HFFc6 (cell line): ENCODE measurements around the gene LRP1B. TPM values are rescaled to one million over a fixed set of nuclear protein-coding genes. Genes with fewer than 3 reads are reported as not detected.

Source experiments
- DNase-seq: peaks from one replicate; pipeline ENCODE4 v3.0.0-alpha.2; 2018
- H3K27ac Mint-ChIP-seq: 2 replicates; pipeline ENCODE4 v1.8.0; 2020; ENCODE audit warnings: mild to moderate bottlenecking, mixed read lengths
- H3K27me3 Mint-ChIP-seq: 2 replicates; pipeline ENCODE4 v1.8.0; 2021; ENCODE audit warnings: mild to moderate bottlenecking, moderate library complexity, mixed read lengths; ENCODE audit not compliant: insufficient read depth
- H3K36me3 Mint-ChIP-seq: 2 replicates; pipeline ENCODE4 v1.8.0; 2021; ENCODE audit warnings: low read depth, mixed read lengths
- H3K4me1 Mint-ChIP-seq: 2 replicates; pipeline ENCODE4 v1.8.0; 2020; ENCODE audit warnings: low read depth, mixed read lengths
- H3K4me3 Mint-ChIP-seq: 2 replicates; pipeline ENCODE4 v1.8.0; 2020; ENCODE audit warnings: mild to moderate bottlenecking, moderate library complexity, mixed read lengths
- H3K9me3 Mint-ChIP-seq: 2 replicates; pipeline ENCODE4 v1.8.0; 2020; ENCODE audit warnings: mild to moderate bottlenecking, mixed read lengths
- total RNA-seq, 6 experiments: library from RNA; stranded (reverse); fragmentation: NEBNext Ultra II Directional; extraction: Animal tissue kit (Norgen Biotek cat#: 25700); gene quantifications; 2 replicates in 1 of 6; 3 replicates in 5 of 6; pipeline ENCODE4 v1.2.3, GENCODE V29; 2021
- TF ChIP-seq, protein P1 (sequence below): fragments of 200-600 bp; sonication (generic); IDR thresholded peaks from 2 replicates; pipeline ENCODE4 v1.5.0; 2021; ENCODE audit warnings: antibody characterized with exemption, mild to moderate bottlenecking

Gene LRP1B
- total RNA-seq, 6 experiments from 2014 or later = not detected

DNA sequence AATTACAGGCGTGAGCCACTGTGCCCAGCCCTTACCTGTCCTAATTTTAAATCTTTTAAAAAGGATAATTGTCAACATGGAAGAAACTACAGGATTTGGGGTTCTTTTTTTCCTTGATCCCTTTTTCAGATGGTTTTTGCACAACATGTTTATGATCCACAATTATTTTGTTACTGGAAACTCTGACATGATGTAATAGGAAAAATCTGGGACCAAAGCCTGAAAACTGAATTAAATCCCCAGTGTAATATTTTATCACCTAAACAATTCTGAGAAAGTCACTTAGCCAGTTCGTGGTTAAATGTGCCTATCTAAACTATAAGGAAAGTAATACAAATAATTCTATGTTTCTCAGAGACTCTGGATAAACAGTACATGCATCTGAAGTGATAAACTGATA is 1649.7 kb downstream of the LRP1B start:
- no peak overlapping the region for H3K27ac Mint-ChIP-seq
- peaks cover 19% of the 10 kb centered on the region for H3K9me3 Mint-ChIP-seq
- H3K27me3 Mint-ChIP-seq = no peaks in the 10 kb centered on the region
- H3K4me3 Mint-ChIP-seq = no peak overlapping the region
- no peaks in the 10 kb centered on the region for H3K4me1 Mint-ChIP-seq
- TF ChIP-seq, protein P1, sequence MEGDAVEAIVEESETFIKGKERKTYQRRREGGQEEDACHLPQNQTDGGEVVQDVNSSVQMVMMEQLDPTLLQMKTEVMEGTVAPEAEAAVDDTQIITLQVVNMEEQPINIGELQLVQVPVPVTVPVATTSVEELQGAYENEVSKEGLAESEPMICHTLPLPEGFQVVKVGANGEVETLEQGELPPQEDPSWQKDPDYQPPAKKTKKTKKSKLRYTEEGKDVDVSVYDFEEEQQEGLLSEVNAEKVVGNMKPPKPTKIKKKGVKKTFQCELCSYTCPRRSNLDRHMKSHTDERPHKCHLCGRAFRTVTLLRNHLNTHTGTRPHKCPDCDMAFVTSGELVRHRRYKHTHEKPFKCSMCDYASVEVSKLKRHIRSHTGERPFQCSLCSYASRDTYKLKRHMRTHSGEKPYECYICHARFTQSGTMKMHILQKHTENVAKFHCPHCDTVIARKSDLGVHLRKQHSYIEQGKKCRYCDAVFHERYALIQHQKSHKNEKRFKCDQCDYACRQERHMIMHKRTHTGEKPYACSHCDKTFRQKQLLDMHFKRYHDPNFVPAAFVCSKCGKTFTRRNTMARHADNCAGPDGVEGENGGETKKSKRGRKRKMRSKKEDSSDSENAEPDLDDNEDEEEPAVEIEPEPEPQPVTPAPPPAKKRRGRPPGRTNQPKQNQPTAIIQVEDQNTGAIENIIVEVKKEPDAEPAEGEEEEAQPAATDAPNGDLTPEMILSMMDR = no peak
- no peaks in the 10 kb centered on the region for H3K36me3 Mint-ChIP-seq
- DNase-seq = no peak

DNA sequence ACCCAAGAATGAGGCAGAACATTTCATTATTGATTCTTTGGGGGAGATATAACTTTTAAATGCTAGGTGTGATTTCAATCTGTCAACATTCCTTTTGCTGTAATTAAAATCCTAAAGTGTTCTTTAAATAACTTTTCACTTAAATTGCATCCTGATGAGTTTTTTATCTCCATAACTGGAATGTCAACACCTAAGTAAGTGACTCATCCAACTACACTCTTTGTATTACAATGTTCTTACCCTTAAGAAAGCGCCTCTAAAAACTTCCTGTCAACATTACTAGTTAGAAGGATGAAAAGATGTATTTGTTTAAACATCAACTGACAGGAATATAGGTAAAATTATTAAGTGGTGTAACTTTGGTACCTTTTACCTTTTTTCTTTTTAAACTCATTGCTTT is 1657.0 kb downstream of the LRP1B start:
- Mint-ChIP-seq H3K27ac (no peak overlapping the region), H3K4me3 (no peak overlapping the region), H3K4me1 (no peaks in the 10 kb centered on the region), H3K36me3 (no peaks in the 10 kb centered on the region), H3K9me3 (peaks cover 19% of the 10 kb centered on the region), H3K27me3 (no peaks in the 10 kb centered on the region)
- TF ChIP-seq, protein P1 = no peak
- no peak for DNase-seq

DNA sequence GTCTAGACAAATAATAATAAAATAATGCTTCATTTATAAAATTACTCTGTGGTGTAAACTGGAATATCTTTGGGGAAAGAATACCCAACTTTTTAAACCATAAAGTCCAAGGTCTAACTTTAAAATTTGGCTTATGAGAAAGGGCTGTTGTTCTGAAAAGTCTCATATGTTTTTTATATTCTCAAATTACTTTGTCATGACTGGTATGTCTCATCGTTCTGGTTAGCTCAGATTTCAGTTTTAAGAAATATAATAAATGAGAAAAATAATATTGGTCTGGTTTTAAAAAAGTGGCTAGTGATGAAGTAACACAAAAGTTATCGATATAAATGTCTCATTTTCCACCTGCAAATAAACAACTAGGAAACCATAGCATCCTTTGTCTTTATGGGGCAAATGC is 1658.1 kb downstream of the LRP1B start:
- Mint-ChIP-seq H3K27me3 (no peaks in the 10 kb centered on the region), H3K27ac (no peak overlapping the region), H3K4me1 (no peaks in the 10 kb centered on the region), H3K9me3 (peaks cover 25% of the 10 kb centered on the region), H3K36me3 (no peaks in the 10 kb centered on the region), H3K4me3 (no peak overlapping the region)
- TF ChIP-seq, protein P1 = no peak
- DNase-seq = no peak

DNA sequence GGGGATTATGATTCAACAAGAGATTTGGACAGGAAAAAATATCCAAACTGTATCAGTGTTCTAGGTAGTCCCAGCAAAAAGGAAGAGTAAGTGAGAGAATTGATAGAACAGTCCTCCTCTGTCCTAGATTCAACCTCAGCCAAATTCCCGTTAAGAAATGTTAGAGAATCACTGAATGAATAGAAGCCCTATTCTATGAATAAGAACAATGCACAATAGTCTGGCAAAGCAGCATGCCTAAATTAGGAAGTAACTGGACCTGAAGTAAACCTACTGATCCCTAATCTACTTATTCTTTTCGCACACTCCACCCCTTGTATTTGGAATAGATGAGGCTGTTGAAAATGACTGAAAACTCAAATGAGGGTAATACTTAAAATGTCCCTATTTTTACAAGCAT is 1665.5 kb downstream of the LRP1B start:
- no peak for DNase-seq
- Mint-ChIP-seq H3K4me3 (no peak overlapping the region), H3K27ac (no peak overlapping the region), H3K36me3 (no peaks in the 10 kb centered on the region), H3K27me3 (no peaks in the 10 kb centered on the region), H3K4me1 (no peaks in the 10 kb centered on the region), H3K9me3 (peaks cover 49% of the 10 kb centered on the region)
- TF ChIP-seq, protein P1 = no peak

- DNase-seq = no peak
- H3K36me3 Mint-ChIP-seq = no peaks in the 10 kb centered on the region
- peaks cover 36% of the 10 kb centered on the region for H3K9me3 Mint-ChIP-seq
- H3K27ac Mint-ChIP-seq = no peak overlapping the region
- no peaks in the 10 kb centered on the region for H3K4me1 Mint-ChIP-seq
- no peaks in the 10 kb centered on the region for H3K27me3 Mint-ChIP-seq
- TF ChIP-seq, protein P1 = no peak
- H3K4me3 Mint-ChIP-seq = no peak overlapping the region
These were observed 1667.8 kb downstream of the LRP1B start for GRCh38 chr2:140462990-140463389.

DNA sequence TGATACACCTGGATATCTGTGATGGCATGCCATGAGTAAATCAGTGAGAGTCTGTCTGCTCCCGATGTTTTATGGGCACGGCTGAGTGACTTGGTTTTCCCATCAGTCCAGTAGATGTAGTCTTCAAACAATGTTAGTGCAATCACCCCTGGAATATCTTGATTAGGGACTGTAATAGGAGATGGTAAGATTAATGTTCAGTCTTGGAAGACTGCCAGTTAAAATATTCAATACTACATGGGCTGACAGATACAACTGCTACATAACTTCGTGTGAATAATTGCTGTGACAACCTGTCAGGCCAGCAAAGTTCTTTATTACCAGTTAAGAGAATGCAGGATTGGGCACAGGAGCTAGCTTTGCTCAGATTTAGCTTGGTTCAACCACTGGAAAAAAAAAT is 1673.3 kb downstream of the LRP1B start:
- no peak for DNase-seq
- H3K27me3 Mint-ChIP-seq = no peaks in the 10 kb centered on the region
- TF ChIP-seq, protein P1 = no peak
- H3K9me3 Mint-ChIP-seq = peaks cover 12% of the 10 kb centered on the region
- no peaks in the 10 kb centered on the region for H3K4me1 Mint-ChIP-seq
- no peak overlapping the region for H3K4me3 Mint-ChIP-seq
- no peak overlapping the region for H3K27ac Mint-ChIP-seq
- no peaks in the 10 kb centered on the region for H3K36me3 Mint-ChIP-seq
